GM12873 (cell line): Measurements from ENCODE around the gene NINJ2.

Experiments
- CTCF ChIP-seq: IDR thresholded peaks from 2 replicates; pipeline ENCODE4 v1.5.1; 2012; ENCODE audit warnings: low read depth, mild to moderate bottlenecking, moderate library complexity, low read length, control low read depth; ENCODE audit not compliant: insufficient read depth; ENCODE audit errors: missing control alignments

The NINJ2 gene

GRCh38 chr12:697481-697880 lies 34.2 kb upstream of the NINJ2 start:
- TF ChIP-seq CTCF = no peak

GRCh38 chr12:694734-695503 lies 31.7 kb upstream of the NINJ2 start:
- TF ChIP-seq CTCF = no peak

GRCh38 chr12:693934-694533 lies 30.8 kb upstream of the NINJ2 start:
- no peak for TF ChIP-seq CTCF

GRCh38 chr12:692274-692673 lies 29.0 kb upstream of the NINJ2 start:
- TF ChIP-seq CTCF = no peak

GRCh38 chr12:690466-690865 lies 27.2 kb upstream of the NINJ2 start:
- TF ChIP-seq CTCF = no peak

GRCh38 chr12:685388-685787 lies 22.1 kb upstream of the NINJ2 start:
- no peak for TF ChIP-seq CTCF

- no peak for TF ChIP-seq CTCF
Observed at GRCh38 chr12:684416-684815, 21.2 kb upstream of the NINJ2 start.
